HCT116 (cell line): Measurements from ENCODE around the gene EVC2.

ENCODE experiments used
- CEBPB ChIP-seq: IDR thresholded peaks from 2 replicates; pipeline ENCODE4 v1.6.1; 2012; ENCODE audit warnings: low read depth
- ELF1 ChIP-seq: IDR thresholded peaks from 2 replicates; pipeline ENCODE4 v1.6.1; 2012; ENCODE audit warnings: low read depth, borderline replicate concordance
- EZH2 ChIP-seq: fragments of 200-600 bp; sonication (generic); IDR thresholded peaks from 2 replicates; pipeline ENCODE4 v1.6.1; 2017; ENCODE audit warnings: antibody characterized with exemption, mixed run types
- EZH2phosphoT487 ChIP-seq: fragments of 200-600 bp; IDR thresholded peaks from 2 replicates; pipeline ENCODE4 v1.6.1; 2018; ENCODE audit warnings: antibody characterized with exemption, borderline replicate concordance
- POLR2A ChIP-seq: IDR thresholded peaks from 2 replicates; pipeline ENCODE4 v1.7.0; 2011; ENCODE audit warnings: borderline replicate concordance; ENCODE audit not compliant: insufficient read depth, insufficient read length; ENCODE audit errors: extremely low read depth
- SIN3A ChIP-seq: IDR thresholded peaks from 2 replicates; pipeline ENCODE4 v1.6.1; 2012; ENCODE audit warnings: low read depth
- SP1 ChIP-seq: IDR thresholded peaks from 2 replicates; pipeline ENCODE4 v1.6.1; 2012; ENCODE audit warnings: low read depth
- ZNF274 ChIP-seq: fragments of 200-500 bp; sonication (Bioruptor generic); IDR thresholded peaks from 2 replicates; pipeline ENCODE4 v1.6.1; 2014; ENCODE audit warnings: mild to moderate bottlenecking, low read depth, low read length, inconsistent platforms
- TF ChIP-seq, protein P1 (sequence below), 3 experiments: fragments of 200-600 bp in 1 of 3; sonication (generic) in 1 of 3; IDR thresholded peaks in 2 of 3; conservative IDR thresholded peaks in 1 of 3; 2 replicates each; pipeline ENCODE4 v1.5.1; 2012 to 2017; ENCODE audit warnings: low read depth in 2 of 3, low read length in 2 of 3, antibody characterized with exemption in 1 of 3, borderline replicate concordance in 1 of 3, control low read depth in 1 of 3, mild to moderate bottlenecking in 1 of 3, mixed read lengths in 1 of 3, mixed run types in 1 of 3, moderate library complexity in 1 of 3; ENCODE audit not compliant: insufficient read depth in 1 of 3
- TF ChIP-seq, protein P2 (sequence below): IDR thresholded peaks from 2 replicates; pipeline ENCODE4 v1.6.1; 2012

DNA sequence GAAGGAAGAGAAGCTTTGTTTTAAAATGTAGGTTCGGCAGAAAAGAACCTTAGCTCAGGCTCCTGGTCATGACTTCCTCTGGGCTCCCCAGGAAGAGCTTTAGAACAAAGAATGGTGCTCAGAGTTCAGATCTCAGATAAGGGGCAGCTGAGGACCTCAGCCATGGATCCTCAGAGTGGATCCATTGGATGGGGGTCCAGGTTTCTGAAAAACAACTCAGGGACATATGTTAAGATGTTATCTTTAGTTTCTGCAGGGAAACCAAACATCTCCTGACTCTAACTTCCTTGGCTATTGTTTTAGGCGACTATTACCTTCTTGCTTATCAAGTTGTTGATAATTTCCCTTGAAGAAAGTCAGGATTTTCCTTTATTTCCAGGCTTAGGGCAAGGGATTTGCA lies 8.0 kb upstream of the EVC2 start:
- TF ChIP-seq, protein P1, sequence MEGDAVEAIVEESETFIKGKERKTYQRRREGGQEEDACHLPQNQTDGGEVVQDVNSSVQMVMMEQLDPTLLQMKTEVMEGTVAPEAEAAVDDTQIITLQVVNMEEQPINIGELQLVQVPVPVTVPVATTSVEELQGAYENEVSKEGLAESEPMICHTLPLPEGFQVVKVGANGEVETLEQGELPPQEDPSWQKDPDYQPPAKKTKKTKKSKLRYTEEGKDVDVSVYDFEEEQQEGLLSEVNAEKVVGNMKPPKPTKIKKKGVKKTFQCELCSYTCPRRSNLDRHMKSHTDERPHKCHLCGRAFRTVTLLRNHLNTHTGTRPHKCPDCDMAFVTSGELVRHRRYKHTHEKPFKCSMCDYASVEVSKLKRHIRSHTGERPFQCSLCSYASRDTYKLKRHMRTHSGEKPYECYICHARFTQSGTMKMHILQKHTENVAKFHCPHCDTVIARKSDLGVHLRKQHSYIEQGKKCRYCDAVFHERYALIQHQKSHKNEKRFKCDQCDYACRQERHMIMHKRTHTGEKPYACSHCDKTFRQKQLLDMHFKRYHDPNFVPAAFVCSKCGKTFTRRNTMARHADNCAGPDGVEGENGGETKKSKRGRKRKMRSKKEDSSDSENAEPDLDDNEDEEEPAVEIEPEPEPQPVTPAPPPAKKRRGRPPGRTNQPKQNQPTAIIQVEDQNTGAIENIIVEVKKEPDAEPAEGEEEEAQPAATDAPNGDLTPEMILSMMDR (IDR thresholded peaks at IDR 0.05 in 2 of 3, conservative IDR thresholded peaks at IDR 0.05 in 1 of 3; ENCODE audit: borderline replicate concordance in 1 of 3, insufficient read depth in 1 of 3, low read depth in 2 of 3, low read length in 2 of 3) = no peak
- TF ChIP-seq CEBPB (no peak), SP1 (no peak), SIN3A (no peak), POLR2A (no peak), EZH2phosphoT487 (no peak), ZNF274 (no peak), ELF1 (no peak), EZH2 (no peak)
- TF ChIP-seq, protein P2, sequence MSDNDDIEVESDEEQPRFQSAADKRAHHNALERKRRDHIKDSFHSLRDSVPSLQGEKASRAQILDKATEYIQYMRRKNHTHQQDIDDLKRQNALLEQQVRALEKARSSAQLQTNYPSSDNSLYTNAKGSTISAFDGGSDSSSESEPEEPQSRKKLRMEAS = no peak
